Measurements from ENCODE around the gene HAND2.

- TF ChIP-seq, protein P1, sequence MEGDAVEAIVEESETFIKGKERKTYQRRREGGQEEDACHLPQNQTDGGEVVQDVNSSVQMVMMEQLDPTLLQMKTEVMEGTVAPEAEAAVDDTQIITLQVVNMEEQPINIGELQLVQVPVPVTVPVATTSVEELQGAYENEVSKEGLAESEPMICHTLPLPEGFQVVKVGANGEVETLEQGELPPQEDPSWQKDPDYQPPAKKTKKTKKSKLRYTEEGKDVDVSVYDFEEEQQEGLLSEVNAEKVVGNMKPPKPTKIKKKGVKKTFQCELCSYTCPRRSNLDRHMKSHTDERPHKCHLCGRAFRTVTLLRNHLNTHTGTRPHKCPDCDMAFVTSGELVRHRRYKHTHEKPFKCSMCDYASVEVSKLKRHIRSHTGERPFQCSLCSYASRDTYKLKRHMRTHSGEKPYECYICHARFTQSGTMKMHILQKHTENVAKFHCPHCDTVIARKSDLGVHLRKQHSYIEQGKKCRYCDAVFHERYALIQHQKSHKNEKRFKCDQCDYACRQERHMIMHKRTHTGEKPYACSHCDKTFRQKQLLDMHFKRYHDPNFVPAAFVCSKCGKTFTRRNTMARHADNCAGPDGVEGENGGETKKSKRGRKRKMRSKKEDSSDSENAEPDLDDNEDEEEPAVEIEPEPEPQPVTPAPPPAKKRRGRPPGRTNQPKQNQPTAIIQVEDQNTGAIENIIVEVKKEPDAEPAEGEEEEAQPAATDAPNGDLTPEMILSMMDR (IDR thresholded peaks at IDR 0.05; ENCODE audit: borderline replicate concordance, extremely low read depth, low read length, poor library complexity, severe bottlenecking) = no peak
- no peak for TF ChIP-seq EZH2 (IDR thresholded peaks at IDR 0.05; ENCODE audit: borderline replicate concordance, low read depth, low read length, severe bottlenecking)
Observed at GRCh38 chr4:173525118-173526011, 4.7 kb downstream of the HAND2 start.

Data from DND-41 (cell line).